GM12874 (cell line): ENCODE results near the gene RASEF.

Experiments
- TF ChIP-seq, protein P1 (sequence below): IDR thresholded peaks from 2 replicates; pipeline ENCODE4 v1.5.1; 2011; ENCODE audit warnings: low read depth, mild to moderate bottlenecking, control low read depth, low read length, moderate library complexity; ENCODE audit not compliant: insufficient read depth

The RASEF gene

GRCh38 chr9:82968388-82968787 lies 94.6 kb downstream of the RASEF start:
- TF ChIP-seq, protein P1, sequence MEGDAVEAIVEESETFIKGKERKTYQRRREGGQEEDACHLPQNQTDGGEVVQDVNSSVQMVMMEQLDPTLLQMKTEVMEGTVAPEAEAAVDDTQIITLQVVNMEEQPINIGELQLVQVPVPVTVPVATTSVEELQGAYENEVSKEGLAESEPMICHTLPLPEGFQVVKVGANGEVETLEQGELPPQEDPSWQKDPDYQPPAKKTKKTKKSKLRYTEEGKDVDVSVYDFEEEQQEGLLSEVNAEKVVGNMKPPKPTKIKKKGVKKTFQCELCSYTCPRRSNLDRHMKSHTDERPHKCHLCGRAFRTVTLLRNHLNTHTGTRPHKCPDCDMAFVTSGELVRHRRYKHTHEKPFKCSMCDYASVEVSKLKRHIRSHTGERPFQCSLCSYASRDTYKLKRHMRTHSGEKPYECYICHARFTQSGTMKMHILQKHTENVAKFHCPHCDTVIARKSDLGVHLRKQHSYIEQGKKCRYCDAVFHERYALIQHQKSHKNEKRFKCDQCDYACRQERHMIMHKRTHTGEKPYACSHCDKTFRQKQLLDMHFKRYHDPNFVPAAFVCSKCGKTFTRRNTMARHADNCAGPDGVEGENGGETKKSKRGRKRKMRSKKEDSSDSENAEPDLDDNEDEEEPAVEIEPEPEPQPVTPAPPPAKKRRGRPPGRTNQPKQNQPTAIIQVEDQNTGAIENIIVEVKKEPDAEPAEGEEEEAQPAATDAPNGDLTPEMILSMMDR, result no peak

DNA sequence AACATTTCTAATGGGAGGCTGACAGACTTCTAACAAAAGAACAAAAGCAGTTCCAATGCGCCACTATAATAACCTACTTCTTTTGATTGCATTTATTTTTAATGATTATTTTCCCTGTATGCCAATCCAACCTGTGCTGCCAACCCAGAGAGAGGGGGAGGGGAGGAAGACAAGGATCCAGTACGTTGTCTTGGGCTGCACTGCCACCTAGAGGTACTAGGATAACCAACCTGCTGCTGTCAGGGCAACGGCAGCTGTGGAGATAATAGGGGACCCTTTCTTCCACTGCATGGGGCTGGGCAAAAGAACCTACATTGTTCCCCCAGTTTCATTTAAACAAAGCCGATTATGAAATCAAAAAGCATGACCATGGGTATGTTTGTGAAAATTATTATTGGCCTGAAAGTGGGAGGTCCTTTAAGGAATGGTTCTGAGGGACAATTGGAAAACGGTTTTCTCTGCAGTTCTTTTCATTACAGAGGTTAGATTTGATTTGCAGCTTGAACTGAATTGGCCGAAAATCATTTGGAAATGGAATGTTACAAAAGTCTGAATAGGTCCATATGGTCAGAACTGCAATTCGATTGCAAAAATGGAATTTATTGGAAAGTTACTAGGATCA lies 101.3 kb downstream of the RASEF start:
- TF ChIP-seq, protein P1, result peak; percentile 70

DNA sequence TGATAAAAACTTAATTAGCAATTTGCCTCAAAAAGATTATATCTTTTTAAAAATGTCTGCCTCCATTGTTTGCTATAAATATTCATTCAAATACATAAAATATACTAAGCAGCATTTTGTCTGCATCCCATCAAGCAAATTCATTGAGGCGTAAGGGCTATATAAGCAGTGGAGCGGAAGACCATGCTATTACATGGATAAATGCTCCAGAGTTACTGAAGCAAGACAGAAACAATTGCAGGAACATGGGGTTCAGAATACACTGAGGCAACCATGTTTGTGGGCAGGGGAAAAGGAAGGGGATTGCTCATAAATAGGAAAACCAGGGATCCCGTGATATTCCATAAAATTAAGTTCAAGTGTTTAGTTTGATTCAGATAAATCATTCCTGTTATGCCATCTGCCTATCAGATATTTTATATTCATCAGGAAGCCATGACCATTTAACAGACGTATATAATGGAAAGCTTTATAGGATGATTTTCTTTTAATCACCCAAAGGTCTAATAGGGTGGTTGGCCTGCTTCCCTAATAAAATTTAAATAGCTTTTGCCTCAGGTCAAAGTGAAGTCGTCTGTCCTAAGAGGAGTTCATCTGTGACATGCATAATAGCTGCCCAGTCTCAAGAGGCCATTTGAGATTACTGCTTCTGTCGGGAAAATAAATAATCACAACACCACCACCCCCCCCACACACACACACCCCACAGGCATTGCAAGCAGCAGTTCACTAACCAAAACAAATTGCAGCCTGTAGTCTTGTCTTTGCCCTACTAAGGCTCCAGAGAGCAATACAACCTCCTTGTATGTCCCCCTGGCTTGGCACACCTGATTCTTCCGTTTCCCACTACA lies 105.2 kb downstream of the RASEF start:
- TF ChIP-seq, protein P1, result no peak

DNA sequence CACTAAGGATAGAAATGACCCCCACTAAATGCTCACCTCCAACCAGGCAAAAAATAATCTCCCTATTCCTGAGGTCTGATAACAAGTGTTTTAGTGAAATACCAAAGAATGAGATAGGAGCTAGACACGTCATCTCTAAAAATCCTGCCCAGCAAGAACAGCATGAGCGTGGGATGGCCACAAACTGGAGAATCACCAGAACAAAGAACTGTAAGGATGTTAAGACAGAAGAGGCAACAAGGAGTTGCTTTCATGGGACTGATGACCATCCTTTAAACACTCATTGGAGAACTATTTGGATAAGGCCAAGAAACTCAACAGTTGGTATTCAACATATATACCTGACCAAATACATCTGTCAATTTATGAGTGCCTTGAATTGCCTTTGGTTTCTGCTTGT lies 113.7 kb downstream of the RASEF start:
- TF ChIP-seq, protein P1, result no peak

GRCh38 chr9:82940376-82940775 lies 122.6 kb downstream of the RASEF start:
- TF ChIP-seq, protein P1, result no peak

GRCh38 chr9:82939451-82939850 lies 123.5 kb downstream of the RASEF start:
- TF ChIP-seq, protein P1, result no peak

GRCh38 chr9:82938426-82939218 lies 124.3 kb downstream of the RASEF start:
- TF ChIP-seq, protein P1, result no peak
